Cerebellar cortex (tissue), 1 donor: Measurements from ENCODE around the gene ASH1L.
A peak's percentile ranks its signal among the peaks of the same experiment; 100 is the strongest.
"Not testable (repeated sequence)": the region's sequence is repeated elsewhere in the genome, so short reads cannot be mapped to it uniquely, and the experiment has no call there.

Experiments used
- DNase-seq: peaks from one replicate; pipeline ENCODE4 v3.0.0-alpha.2; 2015; ENCODE audit warnings: low spot score

The ASH1L gene

GRCh38 chr1:155493595-155493994, 69.0 kb downstream of the ASH1L start:
- not testable (repeated sequence) for DNase-seq

DNA sequence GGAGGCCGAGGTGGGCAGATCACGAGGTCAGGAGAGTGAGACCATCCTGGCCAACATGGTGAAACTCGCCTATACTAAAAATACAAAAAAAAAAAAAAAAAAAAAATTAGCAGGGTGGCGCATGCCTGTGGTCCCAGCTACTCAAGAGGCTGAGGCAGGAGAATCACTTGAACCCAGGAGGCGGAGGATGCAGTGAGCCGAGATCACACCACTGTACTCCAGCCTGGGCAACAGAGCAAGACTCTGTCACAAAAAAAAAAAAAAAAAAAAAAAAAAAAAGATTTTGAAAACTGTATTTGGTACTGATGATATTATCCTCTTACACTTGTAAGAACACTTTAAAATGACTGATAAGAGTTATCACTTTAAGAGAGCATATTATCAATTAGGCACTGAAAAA, 74.2 kb downstream of the ASH1L start:
- DNase-seq = not testable (repeated sequence)

DNA sequence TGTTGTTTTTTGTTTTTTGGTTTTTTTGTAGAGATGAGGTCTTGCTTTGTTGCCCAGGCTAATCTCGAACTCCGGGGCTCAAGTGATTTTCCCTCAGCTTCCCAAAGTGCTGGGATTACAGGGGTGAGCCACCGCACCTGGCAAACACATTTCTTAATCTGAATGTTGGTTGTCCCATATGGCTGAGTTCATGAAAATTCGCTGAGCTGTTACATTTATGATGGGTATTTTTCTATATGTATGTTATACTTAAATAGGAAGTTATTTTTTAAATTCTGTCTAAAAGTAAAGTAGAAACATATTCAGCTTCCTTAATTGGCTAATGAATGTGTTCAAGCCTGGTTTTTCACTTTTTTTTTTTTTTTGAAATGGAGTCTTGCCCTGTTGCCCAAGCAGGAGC, 75.1 kb downstream of the ASH1L start:
- DNase-seq = no peak

- DNase-seq = not testable (repeated sequence)
Observed at GRCh38 chr1:155486952-155487351, 75.7 kb downstream of the ASH1L start.

DNA sequence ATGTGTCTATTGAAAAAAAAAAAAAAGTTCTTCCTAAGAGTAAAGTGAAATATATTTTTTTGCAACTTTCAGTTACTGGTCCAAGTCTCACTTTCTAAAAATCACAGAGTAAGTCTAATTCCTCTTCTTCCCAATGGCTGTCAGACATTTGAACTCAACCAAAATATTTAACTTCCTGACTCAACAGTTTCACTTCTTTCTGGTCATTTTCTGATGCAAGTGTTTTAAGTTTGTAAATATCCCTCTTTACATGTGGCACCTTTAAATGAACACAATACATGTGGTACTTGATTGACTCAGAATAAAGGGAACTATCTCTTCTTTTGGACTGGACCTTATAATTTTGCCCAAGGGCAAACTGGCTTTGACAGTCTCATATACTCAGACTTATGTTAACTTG, 76.7 kb downstream of the ASH1L start:
- DNase-seq = no peak

DNA sequence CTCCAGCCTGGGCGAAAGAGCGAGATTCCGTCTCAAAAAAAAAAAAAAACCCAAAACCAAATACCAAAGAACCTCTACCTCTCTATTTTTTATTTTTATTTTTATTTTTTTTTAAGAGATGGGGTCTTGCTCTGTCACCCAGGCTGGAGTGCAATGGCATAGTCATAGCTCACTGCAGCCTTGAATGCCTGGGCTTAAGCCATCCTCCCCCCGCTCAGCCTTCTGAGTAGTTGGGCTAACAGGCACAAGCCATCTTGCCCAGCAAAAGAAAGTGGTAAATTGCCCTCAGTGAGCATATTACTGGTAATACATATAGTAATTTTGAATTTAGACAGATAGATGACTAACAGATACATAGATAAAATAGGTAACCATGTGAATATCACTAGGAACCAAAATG, 77.4 kb downstream of the ASH1L start:
- no peak for DNase-seq

- DNase-seq = no peak
Observed at GRCh38 chr1:155481741-155482241, 80.8 kb downstream of the ASH1L start.

- DNase-seq = no peak
Observed at GRCh38 chr1:155479205-155479604, 83.4 kb downstream of the ASH1L start.

GRCh38 chr1:155478270-155478852, 84.2 kb downstream of the ASH1L start:
- DNase-seq = no peak

- no peak for DNase-seq
Observed at GRCh38 chr1:155474146-155474545, 88.5 kb downstream of the ASH1L start.

DNA sequence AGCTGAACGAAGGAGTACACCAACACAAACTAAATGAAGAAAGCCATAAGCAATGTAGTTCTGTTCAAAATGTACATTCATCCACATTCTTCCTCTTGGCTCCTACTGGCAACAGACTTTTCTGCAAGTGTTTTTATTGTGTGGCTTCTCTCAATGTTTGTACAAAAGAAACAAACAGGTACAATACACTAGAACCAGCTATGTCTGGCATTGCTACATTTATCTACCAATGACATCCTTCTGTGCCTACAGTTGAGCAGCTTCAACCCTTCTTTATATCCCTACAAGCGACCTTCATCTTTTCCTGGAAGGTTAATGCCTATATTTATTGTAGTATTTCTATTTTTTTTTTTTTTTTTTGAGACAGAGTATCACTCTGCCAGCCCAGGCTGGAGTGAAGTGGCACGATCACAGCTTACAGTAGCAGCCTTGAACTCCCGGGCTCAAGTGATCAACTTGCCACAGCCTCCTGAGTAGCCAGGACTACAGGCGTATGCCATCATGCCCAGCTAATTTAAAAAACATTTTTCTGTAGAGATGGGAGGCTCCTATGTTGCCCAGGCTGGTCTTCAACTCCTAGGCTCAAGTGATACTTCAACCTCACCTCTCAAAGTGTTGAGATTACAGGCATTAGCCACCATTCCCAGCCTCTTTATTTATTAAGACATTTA, 89.3 kb downstream of the ASH1L start:
- no peak for DNase-seq

DNA sequence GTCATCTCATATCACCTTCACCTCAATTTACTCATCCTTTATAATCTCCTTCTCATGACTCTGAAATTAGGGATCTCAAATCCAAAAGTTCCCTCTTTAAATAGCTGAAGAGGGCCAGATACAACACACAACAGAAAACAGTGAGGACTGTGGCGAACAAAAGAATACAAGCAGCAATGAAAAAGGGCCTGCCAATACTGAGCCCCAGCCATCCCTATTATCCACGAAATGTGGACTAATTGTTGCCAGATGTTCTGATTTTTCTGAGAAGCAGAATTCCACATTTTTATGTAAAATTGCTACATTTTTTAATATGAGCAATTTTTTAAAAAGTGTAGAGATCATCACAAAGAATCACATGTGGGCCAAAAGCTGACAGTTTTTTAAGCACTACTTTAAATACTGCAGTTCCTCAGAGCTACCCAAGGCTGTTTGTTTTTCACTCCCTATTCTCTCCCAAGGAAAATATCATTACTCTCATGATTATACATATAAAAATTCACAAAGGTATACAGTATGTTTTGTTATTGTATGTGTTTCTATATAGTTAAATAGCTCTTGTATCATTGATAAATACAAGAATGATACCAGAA, 90.0 kb downstream of the ASH1L start:
- no peak for DNase-seq

DNA sequence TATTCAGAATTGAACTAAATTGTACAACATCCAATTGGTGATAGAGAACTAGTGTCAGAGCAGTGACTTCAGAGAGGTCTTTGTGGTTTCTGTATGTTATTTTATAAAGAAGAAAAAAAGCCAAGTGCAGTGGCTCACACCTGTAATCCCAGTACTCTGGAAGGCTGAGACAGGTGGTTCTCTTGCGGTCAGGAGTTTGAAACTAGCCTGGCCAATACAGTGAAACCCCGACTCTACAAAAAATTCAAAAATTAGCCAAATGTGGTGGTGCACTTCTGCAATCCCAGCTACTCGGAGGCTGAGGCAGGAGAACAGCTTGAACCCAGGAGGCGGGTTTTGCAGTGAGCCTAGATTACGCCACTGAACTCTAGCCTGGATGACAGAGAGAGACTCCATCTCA, 90.7 kb downstream of the ASH1L start:
- DNase-seq = no peak

DNA sequence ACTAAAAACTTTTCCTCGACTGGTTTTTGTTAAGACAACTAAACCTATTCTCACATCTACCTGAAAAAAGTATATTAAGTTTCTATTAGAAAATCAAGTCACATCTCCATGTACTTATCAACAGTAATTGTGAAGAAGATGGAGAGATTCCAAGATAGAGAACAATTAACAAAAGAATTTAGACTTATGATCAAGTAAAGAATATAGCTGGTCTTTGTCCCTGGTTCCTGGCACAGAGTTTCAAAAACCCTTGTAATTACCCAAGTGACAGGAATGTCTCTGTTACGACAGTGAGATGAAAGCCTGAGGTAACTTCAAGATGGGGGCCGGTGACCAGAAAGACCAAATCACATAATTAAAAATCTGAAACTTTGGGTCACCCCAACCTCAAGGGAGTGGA, 91.6 kb downstream of the ASH1L start:
- DNase-seq = no peak

DNA sequence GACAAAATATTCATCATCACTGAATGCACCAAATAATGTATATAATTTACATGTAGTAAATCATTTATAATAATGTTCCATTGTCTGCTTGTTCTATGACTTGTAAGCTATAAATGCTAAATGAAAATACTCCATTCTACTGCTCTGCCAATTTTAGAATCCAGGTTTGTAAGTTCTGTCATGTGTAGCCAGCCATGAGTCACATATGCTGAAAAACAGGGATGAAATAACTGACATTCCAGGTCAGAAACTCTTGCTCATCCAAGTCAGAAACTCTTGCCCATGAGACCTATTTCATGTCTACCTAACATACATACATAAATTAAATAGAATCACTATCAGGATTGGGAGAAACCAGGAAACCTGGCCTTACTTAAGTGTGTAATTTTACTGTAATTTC, 95.6 kb downstream of the ASH1L start:
- no peak for DNase-seq

GRCh38 chr1:155466617-155466972, 96.0 kb downstream of the ASH1L start:
- no peak for DNase-seq

- DNase-seq = no peak
Observed at GRCh38 chr1:155463865-155464650, 98.5 kb downstream of the ASH1L start.

GRCh38 chr1:155458111-155458510, 104.5 kb downstream of the ASH1L start:
- DNase-seq = no peak

GRCh38 chr1:155457266-155457665, 105.3 kb downstream of the ASH1L start:
- no peak for DNase-seq

DNA sequence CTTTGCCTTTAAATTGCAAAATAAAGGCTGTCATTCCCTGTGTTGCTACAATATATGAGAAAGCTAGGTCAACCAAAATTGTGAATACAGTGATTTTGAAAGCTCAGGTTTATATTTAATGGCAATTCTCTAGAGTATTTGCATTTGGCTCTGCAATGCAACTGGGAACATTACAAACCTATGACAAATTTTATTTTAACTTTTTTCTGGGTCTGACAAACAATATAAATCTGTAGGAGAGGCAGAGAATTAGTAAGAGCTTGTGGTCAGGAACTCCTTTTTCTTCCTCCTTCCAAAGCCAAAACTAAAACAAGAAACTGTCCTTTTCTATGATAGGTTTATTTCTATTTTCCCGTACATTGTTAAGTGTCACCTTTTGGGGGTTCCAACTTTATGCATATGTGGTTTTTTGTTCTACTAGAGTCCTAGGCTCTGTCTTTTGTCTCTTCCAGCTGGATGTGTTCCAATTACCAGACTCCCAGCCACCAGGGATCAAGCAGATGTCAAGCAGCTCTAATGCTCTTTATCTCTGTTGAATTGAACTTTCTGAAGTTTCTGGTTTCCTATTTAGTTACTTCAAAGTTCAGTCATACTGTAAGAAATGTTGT, 106.9 kb downstream of the ASH1L start:
- peak; percentile 48 for DNase-seq

GRCh38 chr1:155454096-155454495, 108.5 kb downstream of the ASH1L start:
- DNase-seq = no peak

- DNase-seq = no peak
Observed at GRCh38 chr1:155453141-155453540, 109.5 kb downstream of the ASH1L start.
